H1 (cell line): Measurements from ENCODE around the gene NT5DC1. TPM values are rescaled to one million over a fixed set of nuclear protein-coding genes. Genes with fewer than 3 reads are reported as not detected.

Source experiments
- CTCF ChIA-PET: fragments of 300-600 bp; sonication (Branson Sonifier 250); formaldehyde crosslinking; loops from one replicate; lab custom pipeline; 2021; ENCODE audit not compliant: partially characterized antibody; lab: Charles Lee
- POLR2A ChIA-PET: fragments of 300-600 bp; sonication (Branson Sonifier 250); formaldehyde crosslinking; loops from one replicate; lab custom pipeline; 2021; ENCODE audit warnings: inconsistent platforms; ENCODE audit not compliant: partially characterized antibody; lab: Charles Lee
- DNase-seq, 2 experiments: peaks; one replicate each; pipeline versions ENCODE4 v3.0.0 to v3.0.0-alpha.2; 2010 to 2022; ENCODE audit warnings: low spot score in 2 of 2, low read depth in 1 of 2, mixed read lengths in 1 of 2
- FAIRE-seq: peaks from 2 replicates; lab custom pipeline; 2011; peaks lifted over from hg19 to GRCh38; lab: Jason Lieb, UNC
- H2AFZ ChIP-seq: 2 replicates; pipeline ENCODE4 v1.8.1; 2012; ENCODE audit warnings: low read length, inconsistent platforms
- H2AK5ac ChIP-seq: 2 replicates; pipeline ENCODE4 v1.6.1; 2013; ENCODE audit warnings: low read depth, low read length
- H2BK120ac ChIP-seq: replicated peaks from 2 replicates; pipeline ENCODE3; 2013; ENCODE audit warnings: low read depth, low read length, inconsistent platforms
- H2BK12ac ChIP-seq: 2 replicates; pipeline ENCODE4 v1.6.1; 2013; ENCODE audit warnings: low read depth, low read length
- H2BK15ac ChIP-seq: 2 replicates; pipeline ENCODE4 v1.6.1; 2013; ENCODE audit warnings: low read length
- H2BK20ac ChIP-seq: 2 replicates; pipeline ENCODE4 v1.6.1; 2013; ENCODE audit warnings: low read length
- H2BK5ac ChIP-seq: 2 replicates; pipeline ENCODE4 v1.6.1; 2013; ENCODE audit warnings: low read depth, low read length
- H3K14ac ChIP-seq: 2 replicates; pipeline ENCODE4 v1.6.1; 2013; ENCODE audit warnings: inconsistent platforms; ENCODE audit not compliant: insufficient read length
- H3K18ac ChIP-seq: 2 replicates; pipeline ENCODE4 v1.6.1; 2013; ENCODE audit warnings: low read length; ENCODE audit errors: extremely low read depth
- H3K23ac ChIP-seq: 2 replicates; pipeline ENCODE4 v1.6.1; 2013; ENCODE audit warnings: inconsistent platforms; ENCODE audit not compliant: insufficient read length
- H3K23me2 ChIP-seq: 2 replicates; pipeline ENCODE4 v1.6.1; 2013; ENCODE audit warnings: low read depth, low read length
- H3K27ac ChIP-seq: 2 replicates; pipeline ENCODE4 v1.6.1; 2011; ENCODE audit warnings: low read depth, low read length, inconsistent platforms
- H3K27me3 ChIP-seq, 4 experiments: replicated peaks in 1 of 4; 1 replicate in 1 of 4; 2 replicates in 3 of 4; pipeline versions ENCODE4 v1.6.1 to v1.8.1; 2011 to 2013; ENCODE audit warnings: low read length in 3 of 4, mild to moderate bottlenecking in 3 of 4, inconsistent platforms in 2 of 4, mixed read lengths in 2 of 4, moderate library complexity in 1 of 4; ENCODE audit not compliant: control insufficient read depth in 3 of 4, insufficient read depth in 3 of 4; ENCODE audit errors: extremely low read depth in 1 of 4
- H3K36me3 ChIP-seq, 4 experiments: 2 replicates each; pipeline versions ENCODE4 v1.6.1 to v1.8.1; 2011 to 2013; ENCODE audit warnings: mild to moderate bottlenecking in 4 of 4, low read length in 3 of 4, moderate library complexity in 2 of 4, control low read depth in 1 of 4, inconsistent platforms in 1 of 4; ENCODE audit not compliant: insufficient read depth in 4 of 4, control insufficient read depth in 2 of 4
- H3K4ac ChIP-seq: replicated peaks from 2 replicates; pipeline ENCODE3; 2013; ENCODE audit warnings: low read length, low read depth, mixed read lengths, inconsistent platforms; ENCODE audit not compliant: insufficient read length
- H3K4me1 ChIP-seq, 4 experiments: replicated peaks in 1 of 4; 1 replicate in 1 of 4; 2 replicates in 3 of 4; pipeline versions ENCODE4 v1.6.1 to v1.8.1; 2011 to 2013; ENCODE audit warnings: low read length in 3 of 4, inconsistent platforms in 2 of 4, mixed read lengths in 1 of 4; ENCODE audit not compliant: insufficient read depth in 4 of 4, control insufficient read depth in 3 of 4
- H3K4me2 ChIP-seq, 2 experiments: 2 replicates each; pipeline versions ENCODE4 v1.6.1 to v1.8.1; 2011 to 2013; ENCODE audit warnings: low read depth in 2 of 2, low read length in 2 of 2, control low read depth in 1 of 2, inconsistent platforms in 1 of 2, mild to moderate bottlenecking in 1 of 2; ENCODE audit not compliant: insufficient read depth in 1 of 2
- H3K4me3 ChIP-seq, 4 experiments: fragments of 200-600, 300-600 bp in 1 of 4; sonication (generic), shearing (Covaris generic), sonication (Bioruptor Twin) in 1 of 4; 2 replicates each; pipeline versions ENCODE4 v1.5.1 to v1.8.1; 2011 to 2016; ENCODE audit warnings: low read length in 4 of 4, low read depth in 3 of 4, control low read depth in 2 of 4, inconsistent platforms in 2 of 4, mild to moderate bottlenecking in 2 of 4, mixed read lengths in 1 of 4, moderate library complexity in 1 of 4; ENCODE audit not compliant: insufficient read depth in 2 of 4; ENCODE audit errors: extremely low read depth in 1 of 4
- H3K56ac ChIP-seq: replicated peaks from 2 replicates; pipeline ENCODE3; 2013; ENCODE audit warnings: low read depth, mild to moderate bottlenecking, mixed read lengths, low read length, inconsistent platforms; ENCODE audit not compliant: insufficient read length
- H3K79me1 ChIP-seq: 2 replicates; pipeline ENCODE4 v1.6.1; 2013; ENCODE audit warnings: low read depth, low read length, control low read depth
- H3K79me2 ChIP-seq, 2 experiments: 2 replicates each; pipeline versions ENCODE4 v1.6.1 to v1.8.1; 2012 to 2013; ENCODE audit warnings: low read length in 2 of 2, mild to moderate bottlenecking in 2 of 2, inconsistent platforms in 1 of 2; ENCODE audit not compliant: insufficient read depth in 2 of 2, control insufficient read depth in 1 of 2
- H3K9ac ChIP-seq, 4 experiments: replicated peaks in 1 of 4; 1 replicate in 1 of 4; 2 replicates in 3 of 4; pipeline versions ENCODE4 v1.6.1 to v1.8.1; 2011 to 2013; ENCODE audit warnings: low read depth in 3 of 4, low read length in 3 of 4, control low read depth in 2 of 4, mild to moderate bottlenecking in 2 of 4, moderate library complexity in 2 of 4, inconsistent platforms in 1 of 4; ENCODE audit errors: extremely low read depth in 1 of 4
- H3K9me3 ChIP-seq, 2 experiments: 2 replicates each; pipeline versions ENCODE4 v1.6.1 to v1.8.1; 2012 to 2013; ENCODE audit warnings: mild to moderate bottlenecking in 2 of 2, moderate library complexity in 2 of 2, control low read depth in 1 of 2, inconsistent platforms in 1 of 2, low read depth in 1 of 2, low read length in 1 of 2, mixed read lengths in 1 of 2; ENCODE audit not compliant: insufficient read depth in 2 of 2
- H4K20me1 ChIP-seq, 2 experiments: replicated peaks in 1 of 2; 2 replicates each; pipeline versions ENCODE3 to v1.8.1; 2011 to 2013; ENCODE audit warnings: inconsistent platforms in 2 of 2, low read length in 2 of 2, mild to moderate bottlenecking in 1 of 2; ENCODE audit not compliant: insufficient read depth in 2 of 2, control insufficient read depth in 1 of 2
- H4K5ac ChIP-seq: 2 replicates; pipeline ENCODE4 v1.6.1; 2013; ENCODE audit warnings: low read length, low read depth, mixed read lengths, inconsistent platforms; ENCODE audit not compliant: insufficient read length
- H4K8ac ChIP-seq: 2 replicates; pipeline ENCODE4 v1.8.0; 2013; ENCODE audit warnings: mild to moderate bottlenecking, moderate library complexity, low read length, inconsistent platforms; ENCODE audit not compliant: insufficient read depth; ENCODE audit errors: extremely low read depth
- H4K91ac ChIP-seq: replicated peaks from 2 replicates; pipeline ENCODE3; 2013; ENCODE audit warnings: low read length, mixed read lengths, inconsistent platforms; ENCODE audit not compliant: insufficient read length
- CTBP2 ChIP-seq: IDR thresholded peaks from 2 replicates; pipeline ENCODE4 v1.7.0; 2011; ENCODE audit warnings: borderline replicate concordance, mild to moderate bottlenecking, moderate library complexity, mixed read lengths, low read length; ENCODE audit not compliant: insufficient read depth, insufficient read length
- E2F6 ChIP-seq: IDR thresholded peaks from 2 replicates; pipeline ENCODE4 v1.6.1; 2012; ENCODE audit warnings: inconsistent platforms
- HDAC6 ChIP-seq: IDR thresholded peaks from one replicate; pipeline ENCODE4 v1.7.1; 2012; ENCODE audit warnings: low read depth, mild to moderate bottlenecking, inconsistent platforms, low read length, moderate library complexity
- MAFK ChIP-seq: IDR thresholded peaks from 2 replicates; pipeline ENCODE4 v1.6.1; 2012; ENCODE audit warnings: low read depth, mild to moderate bottlenecking, improper control_type of control experiment, low read length
- MAX ChIP-seq: IDR thresholded peaks from 2 replicates; pipeline ENCODE4 v1.6.1; 2012; ENCODE audit warnings: inconsistent platforms
- RBBP5 ChIP-seq: IDR thresholded peaks from 2 replicates; pipeline ENCODE4 v1.7.1; 2012; ENCODE audit warnings: low read depth, mild to moderate bottlenecking, inconsistent platforms, low read length, moderate library complexity, borderline replicate concordance
- SAP30 ChIP-seq: fragments of 300-600 bp; sonication (generic); IDR thresholded peaks from 2 replicates; pipeline ENCODE4 v1.7.1; 2012; ENCODE audit warnings: low read length, moderate library complexity, mild to moderate bottlenecking, inconsistent platforms; ENCODE audit not compliant: insufficient read depth, insufficient replicate concordance
- SP1 ChIP-seq: IDR thresholded peaks from 2 replicates; pipeline ENCODE4 v1.6.1; 2011; ENCODE audit warnings: low read depth, low read length
- TAF7 ChIP-seq: optimal IDR thresholded peaks from 2 replicates; pipeline ENCODE3; 2011; ENCODE audit warnings: low read depth, mild to moderate bottlenecking, inconsistent platforms, low read length, moderate library complexity, borderline replicate concordance
- polyA plus RNA-seq, 7 experiments: library from polyadenylated mRNA; depleted of rRNA in 3 of 7; stranded (reverse) in 5 of 7; unstranded in 2 of 7; fragments of >200 nt in 5 of 7; fragments of 200-250 nt in 2 of 7; gene quantifications; 1 replicate in 5 of 7; 2 replicates in 1 of 7; 4 replicates in 1 of 7; pipeline versions ENCODE4 v1.2.1 to v1.2.3, GENCODE V29; 2011 to 2013; ENCODE audit warnings: missing spikeins in 2 of 7, mixed read lengths in 2 of 7
- total RNA-seq: library from RNA; stranded (reverse); fragmentation: NEBNext Ultra II Directional; extraction: Animal tissue kit (Norgen Biotek cat#: 25700); gene quantifications from 2 replicates; pipeline ENCODE4 v1.2.1, GENCODE V29; 2021

Gene NT5DC1
- total and polyA plus RNA-seq, 2 of the 8 experiments (the other 6 are each of a cell fraction or from before 2014, with no cell fraction given), result 25.3 to 72.7 TPM

- H3K9me3 ChIP-seq, result no peaks in the 10 kb centered on the region
- H3K36me3 ChIP-seq, result peaks cover 0 to 6% (median 1%) of the 10 kb centered on the region in 4 experiments; a peak in 3 of 8 replicates
- H2BK120ac ChIP-seq, result no peak overlapping the region
- no peak overlapping the region for H2BK12ac ChIP-seq
- peaks cover 4 to 11% (median 10%) of the 10 kb centered on the region in 4 experiments; a peak in 6 of 7 replicates for H3K4me1 ChIP-seq
- H3K4ac ChIP-seq, result no peak overlapping the region
- FAIRE-seq (no peak), DNase-seq (no peak)
- H3K56ac ChIP-seq, result no peak overlapping the region
- no peak overlapping the region for H3K9ac ChIP-seq
- H3K27ac ChIP-seq, result no peak overlapping the region
- no peak overlapping the region for H4K5ac ChIP-seq
- no peak overlapping the region for H2AK5ac ChIP-seq
- TF ChIP-seq TAF7, result no peak
- TF ChIP-seq CTBP2, result no peak
- TF ChIP-seq MAFK, result no peak
- TF ChIP-seq SAP30, result no peak
- no peak for TF ChIP-seq MAX
- no peak for TF ChIP-seq RBBP5
- TF ChIP-seq E2F6, result no peak
- TF ChIP-seq HDAC6, result no peak
- TF ChIP-seq SP1, result no peak
- H2BK20ac ChIP-seq, result no peak overlapping the region
- H3K18ac ChIP-seq, result no peak overlapping the region
- H3K4me3 ChIP-seq, result no peak overlapping the region
- no peak overlapping the region for H3K4me2 ChIP-seq
- no peak overlapping the region for H2AFZ ChIP-seq
- no peak overlapping the region for H3K23ac ChIP-seq
- H3K79me1 ChIP-seq, result peaks cover 8% of the 10 kb centered on the region; the same call in 1 of the 2 replicates
- H4K91ac ChIP-seq, result no peak overlapping the region
- H2BK15ac ChIP-seq, result no peak overlapping the region
- H2BK5ac ChIP-seq, result no peak overlapping the region
- peaks cover 2% of the 10 kb centered on the region; the same call in 1 of the 2 replicates for H3K23me2 ChIP-seq
- no peaks in the 10 kb centered on the region for H4K20me1 ChIP-seq
- no peaks in the 10 kb centered on the region for H3K27me3 ChIP-seq
- no peak overlapping the region for H3K14ac ChIP-seq
- POLR2A ChIA-PET, result no interaction called here
- peaks cover 0 to 33% of the 10 kb centered on the region in 2 experiments; a peak in 2 of 4 replicates for H3K79me2 ChIP-seq
- no peak overlapping the region for H4K8ac ChIP-seq
- CTCF ChIA-PET, result interaction anchor here (1.0 to 2.2 kb wide), 2 partner anchors 22 to 30 kb away, joined by 3 to 6 read pairs; no protein-coding TSS in a partner anchor
These were observed 146.6 kb downstream of the NT5DC1 start for GRCh38 chr6:116247285-116247684.
